ENCODE data around the gene LAYN. TPM values are rescaled to one million over a fixed set of nuclear protein-coding genes. Genes with fewer than 3 reads are reported as not detected.
A peak's percentile ranks its signal among the peaks of the same experiment; 100 is the strongest.

LAYN gene
- total and polyA plus RNA-seq, 2 of the 13 experiments (the other 11 are each of a cell fraction or from before 2014, with no cell fraction given), result 0.17 TPM; not detected in 1

DNA sequence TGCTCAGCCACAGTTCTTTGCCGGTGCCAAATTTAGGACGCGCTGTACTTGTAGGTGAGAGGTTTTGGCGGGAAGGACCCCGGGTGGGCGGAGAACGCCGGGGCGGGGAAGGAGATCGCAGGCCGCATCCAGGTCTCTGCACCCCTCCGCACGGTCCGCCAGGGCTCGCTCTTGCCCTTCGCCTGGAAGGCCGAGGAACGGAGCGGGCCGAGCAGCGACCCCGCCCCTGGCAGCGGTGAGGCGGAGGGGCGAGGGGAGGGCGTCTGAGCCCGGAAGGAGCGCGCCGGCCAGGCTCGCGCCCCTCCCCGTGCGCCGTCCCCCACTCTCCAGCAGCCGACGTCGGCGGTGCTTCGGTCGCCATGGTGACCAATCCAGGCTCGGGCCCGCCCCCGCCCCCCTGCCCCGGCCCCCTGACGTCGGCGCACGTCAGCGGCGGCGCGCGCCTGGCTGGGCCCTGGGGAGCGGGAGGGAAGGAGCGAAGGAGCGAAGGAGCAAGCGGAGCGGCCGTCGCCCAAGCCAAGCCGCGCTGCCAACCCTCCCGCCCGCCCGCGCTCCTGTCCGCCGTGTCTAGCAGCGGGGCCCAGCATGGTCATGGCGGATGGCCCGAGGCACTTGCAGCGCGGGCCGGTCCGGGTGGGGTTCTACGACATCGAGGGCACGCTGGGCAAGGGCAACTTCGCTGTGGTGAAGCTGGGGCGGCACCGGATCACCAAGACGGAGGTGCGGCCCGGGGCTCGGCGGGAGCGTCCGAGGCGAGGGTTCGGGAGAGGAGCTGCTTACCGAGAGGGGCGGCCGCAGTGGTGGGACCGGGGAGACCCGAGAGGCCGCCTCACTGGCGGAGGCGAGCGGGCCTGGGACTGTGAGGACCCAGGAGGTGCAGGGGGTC is 61.7 kb downstream of the LAYN start, which contains the start of gene SIK2 (continued):
- TF ChIP-seq, protein P1, sequence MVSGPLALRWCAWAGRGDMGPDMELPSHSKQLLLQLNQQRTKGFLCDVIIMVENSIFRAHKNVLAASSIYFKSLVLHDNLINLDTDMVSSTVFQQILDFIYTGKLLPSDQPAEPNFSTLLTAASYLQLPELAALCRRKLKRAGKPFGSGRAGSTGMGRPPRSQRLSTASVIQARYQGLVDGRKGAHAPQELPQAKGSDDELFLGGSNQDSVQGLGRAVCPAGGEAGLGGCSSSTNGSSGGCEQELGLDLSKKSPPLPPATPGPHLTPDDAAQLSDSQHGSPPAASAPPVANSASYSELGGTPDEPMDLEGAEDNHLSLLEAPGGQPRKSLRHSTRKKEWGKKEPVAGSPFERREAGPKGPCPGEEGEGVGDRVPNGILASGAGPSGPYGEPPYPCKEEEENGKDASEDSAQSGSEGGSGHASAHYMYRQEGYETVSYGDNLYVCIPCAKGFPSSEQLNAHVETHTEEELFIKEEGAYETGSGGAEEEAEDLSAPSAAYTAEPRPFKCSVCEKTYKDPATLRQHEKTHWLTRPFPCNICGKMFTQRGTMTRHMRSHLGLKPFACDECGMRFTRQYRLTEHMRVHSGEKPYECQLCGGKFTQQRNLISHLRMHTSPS (CRISPR knock-in tag; IDR thresholded peaks at IDR 0.05; ENCODE audit: low read depth), result 0 out of 2 replicates have a peak, but pooled peaks have one; percentile 19
- TF ChIP-seq ZNF468 (CRISPR knock-in tag; IDR thresholded peaks at IDR 0.05) (no peak), ZFP90 (CRISPR knock-in tag; IDR thresholded peaks at IDR 0.05; ENCODE audit: borderline replicate concordance) (no peak), PAWR (CRISPR knock-in tag; IDR thresholded peaks at IDR 0.05; ENCODE audit: borderline replicate concordance) (no peak), ZBTB8A (CRISPR knock-in tag; IDR thresholded peaks at IDR 0.05; ENCODE audit: borderline replicate concordance, low read depth) (no peak; the same call in 1 of the 2 replicates), NFKB2 (CRISPR knock-in tag; IDR thresholded peaks at IDR 0.05; ENCODE audit: borderline replicate concordance) (0 out of 2 replicates have a peak, but pooled peaks have one; percentile 49), TGIF2 (CRISPR knock-in tag; IDR thresholded peaks at IDR 0.05) (peak; percentile 59; the same call in 1 of the 2 replicates), RELA (CRISPR knock-in tag; IDR thresholded peaks at IDR 0.05) (peak; percentile 52; the same call in 1 of the 2 replicates), ZNF337 (CRISPR knock-in tag; IDR thresholded peaks at IDR 0.05; ENCODE audit: borderline replicate concordance, low read depth) (no peak), SMAD9 (CRISPR knock-in tag; IDR thresholded peaks at IDR 0.05) (0 out of 2 replicates have a peak, but pooled peaks have one; percentile 79), SP5 (CRISPR knock-in tag; IDR thresholded peaks at IDR 0.05; ENCODE audit: borderline replicate concordance, low read depth) (peak; percentile 96), ELF3 (CRISPR knock-in tag; IDR thresholded peaks at IDR 0.05) (peak; percentile 89), TSC22D2 (CRISPR knock-in tag; IDR thresholded peaks at IDR 0.05; ENCODE audit: borderline replicate concordance) (peak; percentile 84; the same call in 1 of the 2 replicates)
- TF ChIP-seq, protein P2, sequence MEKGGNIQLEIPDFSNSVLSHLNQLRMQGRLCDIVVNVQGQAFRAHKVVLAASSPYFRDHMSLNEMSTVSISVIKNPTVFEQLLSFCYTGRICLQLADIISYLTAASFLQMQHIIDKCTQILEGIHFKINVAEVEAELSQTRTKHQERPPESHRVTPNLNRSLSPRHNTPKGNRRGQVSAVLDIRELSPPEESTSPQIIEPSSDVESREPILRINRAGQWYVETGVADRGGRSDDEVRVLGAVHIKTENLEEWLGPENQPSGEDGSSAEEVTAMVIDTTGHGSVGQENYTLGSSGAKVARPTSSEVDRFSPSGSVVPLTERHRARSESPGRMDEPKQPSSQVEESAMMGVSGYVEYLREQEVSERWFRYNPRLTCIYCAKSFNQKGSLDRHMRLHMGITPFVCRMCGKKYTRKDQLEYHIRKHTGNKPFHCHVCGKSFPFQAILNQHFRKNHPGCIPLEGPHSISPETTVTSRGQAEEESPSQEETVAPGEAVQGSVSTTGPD (CRISPR knock-in tag; IDR thresholded peaks at IDR 0.05), result no peak
- TF ChIP-seq, protein P3, sequence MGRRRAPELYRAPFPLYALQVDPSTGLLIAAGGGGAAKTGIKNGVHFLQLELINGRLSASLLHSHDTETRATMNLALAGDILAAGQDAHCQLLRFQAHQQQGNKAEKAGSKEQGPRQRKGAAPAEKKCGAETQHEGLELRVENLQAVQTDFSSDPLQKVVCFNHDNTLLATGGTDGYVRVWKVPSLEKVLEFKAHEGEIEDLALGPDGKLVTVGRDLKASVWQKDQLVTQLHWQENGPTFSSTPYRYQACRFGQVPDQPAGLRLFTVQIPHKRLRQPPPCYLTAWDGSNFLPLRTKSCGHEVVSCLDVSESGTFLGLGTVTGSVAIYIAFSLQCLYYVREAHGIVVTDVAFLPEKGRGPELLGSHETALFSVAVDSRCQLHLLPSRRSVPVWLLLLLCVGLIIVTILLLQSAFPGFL (CRISPR knock-in tag; IDR thresholded peaks at IDR 0.05), result no peak
- TF ChIP-seq, protein P4, sequence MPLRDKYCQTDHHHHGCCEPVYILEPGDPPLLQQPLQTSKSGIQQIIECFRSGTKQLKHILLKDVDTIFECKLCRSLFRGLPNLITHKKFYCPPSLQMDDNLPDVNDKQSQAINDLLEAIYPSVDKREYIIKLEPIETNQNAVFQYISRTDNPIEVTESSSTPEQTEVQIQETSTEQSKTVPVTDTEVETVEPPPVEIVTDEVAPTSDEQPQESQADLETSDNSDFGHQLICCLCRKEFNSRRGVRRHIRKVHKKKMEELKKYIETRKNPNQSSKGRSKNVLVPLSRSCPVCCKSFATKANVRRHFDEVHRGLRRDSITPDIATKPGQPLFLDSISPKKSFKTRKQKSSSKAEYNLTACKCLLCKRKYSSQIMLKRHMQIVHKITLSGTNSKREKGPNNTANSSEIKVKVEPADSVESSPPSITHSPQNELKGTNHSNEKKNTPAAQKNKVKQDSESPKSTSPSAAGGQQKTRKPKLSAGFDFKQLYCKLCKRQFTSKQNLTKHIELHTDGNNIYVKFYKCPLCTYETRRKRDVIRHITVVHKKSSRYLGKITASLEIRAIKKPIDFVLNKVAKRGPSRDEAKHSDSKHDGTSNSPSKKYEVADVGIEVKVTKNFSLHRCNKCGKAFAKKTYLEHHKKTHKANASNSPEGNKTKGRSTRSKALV (CRISPR knock-in tag; IDR thresholded peaks at IDR 0.05), result 0 out of 2 replicates have a peak, but pooled peaks have one; percentile 36
- TF ChIP-seq, protein P5, sequence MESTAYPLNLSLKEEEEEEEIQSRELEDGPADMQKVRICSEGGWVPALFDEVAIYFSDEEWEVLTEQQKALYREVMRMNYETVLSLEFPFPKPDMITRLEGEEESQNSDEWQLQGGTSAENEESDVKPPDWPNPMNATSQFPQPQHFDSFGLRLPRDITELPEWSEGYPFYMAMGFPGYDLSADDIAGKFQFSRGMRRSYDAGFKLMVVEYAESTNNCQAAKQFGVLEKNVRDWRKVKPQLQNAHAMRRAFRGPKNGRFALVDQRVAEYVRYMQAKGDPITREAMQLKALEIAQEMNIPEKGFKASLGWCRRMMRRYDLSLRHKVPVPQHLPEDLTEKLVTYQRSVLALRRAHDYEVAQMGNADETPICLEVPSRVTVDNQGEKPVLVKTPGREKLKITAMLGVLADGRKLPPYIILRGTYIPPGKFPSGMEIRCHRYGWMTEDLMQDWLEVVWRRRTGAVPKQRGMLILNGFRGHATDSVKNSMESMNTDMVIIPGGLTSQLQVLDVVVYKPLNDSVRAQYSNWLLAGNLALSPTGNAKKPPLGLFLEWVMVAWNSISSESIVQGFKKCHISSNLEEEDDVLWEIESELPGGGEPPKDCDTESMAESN (CRISPR knock-in tag; conservative IDR thresholded peaks at IDR 0.05), result peak; percentile 89
- TF ChIP-seq, protein P6, sequence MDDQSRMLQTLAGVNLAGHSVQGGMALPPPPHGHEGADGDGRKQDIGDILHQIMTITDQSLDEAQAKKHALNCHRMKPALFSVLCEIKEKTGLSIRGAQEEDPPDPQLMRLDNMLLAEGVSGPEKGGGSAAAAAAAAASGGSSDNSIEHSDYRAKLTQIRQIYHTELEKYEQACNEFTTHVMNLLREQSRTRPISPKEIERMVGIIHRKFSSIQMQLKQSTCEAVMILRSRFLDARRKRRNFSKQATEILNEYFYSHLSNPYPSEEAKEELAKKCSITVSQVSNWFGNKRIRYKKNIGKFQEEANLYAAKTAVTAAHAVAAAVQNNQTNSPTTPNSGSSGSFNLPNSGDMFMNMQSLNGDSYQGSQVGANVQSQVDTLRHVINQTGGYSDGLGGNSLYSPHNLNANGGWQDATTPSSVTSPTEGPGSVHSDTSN (CRISPR knock-in tag; IDR thresholded peaks at IDR 0.05; ENCODE audit: borderline replicate concordance), result no peak
